OCI-LY7 (cell line): ENCODE measurements around the gene IRAK1. TPM values are rescaled to one million over a fixed set of nuclear protein-coding genes. Genes with fewer than 3 reads are reported as not detected.

Source experiments
- BruUV-seq: library from RNA; stranded (reverse); fragments of 400-500 nt; replicated peaks from 2 replicates; lab custom pipeline; 2021; lab: Mats Ljungman, UMichigan
- CTCF ChIA-PET: fragments of 300-600 bp; sonication (Branson Sonifier 250); formaldehyde crosslinking; loops from one replicate; lab custom pipeline; 2022; ENCODE audit warnings: antibody characterized with exemption; ENCODE audit not compliant: unreplicated experiment; lab: Charles Lee
- POLR2A ChIA-PET: fragments of 300-600 bp; sonication (Branson Sonifier 250); formaldehyde crosslinking; loops from one replicate; lab custom pipeline; 2022; ENCODE audit warnings: antibody characterized with exemption; lab: Charles Lee
- DNase-seq: peaks from one replicate; pipeline ENCODE4 v3.0.0-alpha.2; 2015; ENCODE audit warnings: low spot score
- H2AFZ ChIP-seq: fragments of 200-600 bp; sonication (generic), shearing (Covaris generic); 2 replicates; pipeline ENCODE4 v1.6.1; 2014; ENCODE audit warnings: mild to moderate bottlenecking, antibody characterized with exemption, low read length, moderate library complexity
- H3K27ac ChIP-seq: fragments of 200-600 bp; sonication (generic); 2 replicates; pipeline ENCODE4 v1.5.1; 2014; ENCODE audit warnings: mixed run types, low read depth, mild to moderate bottlenecking, moderate library complexity, low read length, inconsistent platforms; ENCODE audit not compliant: poor library complexity, severe bottlenecking
- H3K36me3 ChIP-seq: fragments of 200-600 bp; sonication (generic); 2 replicates; pipeline ENCODE4 v1.6.1; 2014; ENCODE audit warnings: mild to moderate bottlenecking, antibody characterized with exemption, low read length, moderate library complexity, mixed read lengths; ENCODE audit not compliant: insufficient read depth
- H3K4me1 ChIP-seq: fragments of 200-600 bp; sonication (generic); 2 replicates; pipeline ENCODE4 v1.5.1; 2014; ENCODE audit warnings: mild to moderate bottlenecking, low read length; ENCODE audit not compliant: insufficient read depth, poor library complexity, severe bottlenecking
- H3K4me2 ChIP-seq: fragments of 200-600 bp; sonication (generic); 2 replicates; pipeline ENCODE4 v1.6.1; 2014; ENCODE audit warnings: mild to moderate bottlenecking, low read length
- H3K4me3 ChIP-seq: fragments of 200-600 bp; sonication (generic); 2 replicates; pipeline ENCODE4 v1.5.1; 2014; ENCODE audit warnings: mild to moderate bottlenecking, low read depth, low read length; ENCODE audit not compliant: poor library complexity, severe bottlenecking
- H3K79me2 ChIP-seq: fragments of 200-600 bp; sonication (generic); 2 replicates; pipeline ENCODE4 v1.6.1; 2016; ENCODE audit warnings: low read depth, mild to moderate bottlenecking, low read length, moderate library complexity, mixed read lengths; ENCODE audit not compliant: insufficient read depth
- H3K9me2 ChIP-seq: fragments of 200-600 bp; sonication (generic); 2 replicates; pipeline ENCODE4 v1.6.1; 2016; ENCODE audit warnings: mild to moderate bottlenecking, low read length, mixed read lengths; ENCODE audit not compliant: insufficient read depth
- H3K9me3 ChIP-seq: fragments of 200-600 bp; sonication (generic); 2 replicates; pipeline ENCODE4 v1.6.1; 2014; ENCODE audit warnings: mild to moderate bottlenecking, mixed run types, low read length, mixed read lengths
- H4K20me1 ChIP-seq: fragments of 200-600 bp; sonication (generic); 2 replicates; pipeline ENCODE4 v1.6.1; 2014; ENCODE audit warnings: mild to moderate bottlenecking, antibody characterized with exemption, low read length, moderate library complexity, mixed read lengths; ENCODE audit not compliant: insufficient read depth
- CTCF ChIP-seq: fragments of 200-600 bp; sonication (generic); conservative IDR thresholded peaks from 2 replicates; pipeline ENCODE4 v1.5.1; 2014; ENCODE audit warnings: mild to moderate bottlenecking, antibody characterized with exemption, low read length, moderate library complexity, mixed read lengths
- EZH2phosphoT487 ChIP-seq: fragments of 200-600 bp; sonication (generic); IDR thresholded peaks from 2 replicates; pipeline ENCODE4 v1.6.1; 2018; ENCODE audit warnings: low read depth, borderline replicate concordance, mild to moderate bottlenecking, mixed run types, antibody characterized with exemption, low read length, moderate library complexity, mixed read lengths
- intact Hi-C: fragments of 100-400 bp; cut with micrococcal nuclease; formaldehyde crosslinking; loops from one replicate; pipeline ENCODE4 v1.10.0; 2022; ENCODE audit not compliant: unreplicated experiment
- total RNA-seq, 2 experiments: library from RNA; depleted of rRNA in 1 of 2; stranded (reverse); fragments of >200 nt in 1 of 2; shearing (Covaris generic) in 1 of 2; gene quantifications; 2 replicates each; pipeline ENCODE4 v1.2.3, GENCODE V29; 2014 to 2022

Gene IRAK1
- total RNA-seq, 2 experiments from 2014 or later = 75.5 to 136 TPM

GRCh38 chrX:154002215-154002719 lies 17.4 kb downstream of the IRAK1 start:
- no peak overlapping the region for H3K27ac ChIP-seq
- CTCF ChIA-PET = no interaction called here
- DNase-seq = no peak

GRCh38 chrX:154000051-154000450 lies 19.7 kb downstream of the IRAK1 start:
- no peak overlapping the region for H3K27ac ChIP-seq
- intact Hi-C loops = no loop called here
- no peaks in the 10 kb centered on the region for H3K9me3 ChIP-seq
- no TSS peak for BruUV-seq
- no peaks in the 10 kb centered on the region for H3K9me2 ChIP-seq
- peaks cover 19% of the 10 kb centered on the region for H3K4me1 ChIP-seq
- no peak overlapping the region for H2AFZ ChIP-seq
- H3K4me2 ChIP-seq = no peak overlapping the region
- POLR2A ChIA-PET = no interaction called here
- no peaks in the 10 kb centered on the region for H4K20me1 ChIP-seq
- TF ChIP-seq CTCF (no peak), EZH2phosphoT487 (no peak)
- no peaks in the 10 kb centered on the region for H3K36me3 ChIP-seq
- H3K4me3 ChIP-seq = no peak overlapping the region
- DNase-seq = no peak
- CTCF ChIA-PET = no interaction called here
- H3K79me2 ChIP-seq = no peaks in the 10 kb centered on the region

More at GRCh38 chrX:154002215-154002719, 17.4 kb downstream of the IRAK1 start:
- Histone ChIP-seq H4K20me1 (no peaks in the 10 kb centered on the region), H3K36me3 (no peaks in the 10 kb centered on the region), H2AFZ (0 out of 2 replicates have a peak overlapping the region, but pooled peaks have one; percentile 12), H3K79me2 (no peaks in the 10 kb centered on the region), H3K4me2 (peak overlapping the region; percentile 10; the same call in 1 of the 2 replicates), H3K9me2 (no peaks in the 10 kb centered on the region), H3K9me3 (no peaks in the 10 kb centered on the region), H3K4me1 (peaks cover 19% of the 10 kb centered on the region), H3K4me3 (no peak overlapping the region)
- intact Hi-C loops = no loop called here
- TF ChIP-seq CTCF (no peak), EZH2phosphoT487 (no peak)
- BruUV-seq = no TSS peak
- POLR2A ChIA-PET = interaction anchor here (0.6 kb wide), 1 partner anchor 968 kb away, joined by 4 read pairs; no protein-coding TSS in a partner anchor

- no peak for DNase-seq
Measured at GRCh38 chrX:153999359-154000037, 20.2 kb downstream of the IRAK1 start.

More at GRCh38 chrX:153999359-154000037, 20.2 kb downstream of the IRAK1 start:
- TF ChIP-seq CTCF (no peak), EZH2phosphoT487 (no peak)
- POLR2A ChIA-PET = interaction anchor here (0.6 kb wide), 1 partner anchor 9 kb away, joined by 9 read pairs; no protein-coding TSS in a partner anchor
- Histone ChIP-seq H3K79me2 (no peaks in the 10 kb centered on the region), H2AFZ (no peak overlapping the region), H4K20me1 (no peaks in the 10 kb centered on the region), H3K4me2 (no peak overlapping the region), H3K9me2 (no peaks in the 10 kb centered on the region), H3K27ac (no peak overlapping the region), H3K4me1 (peaks cover 18% of the 10 kb centered on the region), H3K9me3 (no peaks in the 10 kb centered on the region), H3K4me3 (no peak overlapping the region), H3K36me3 (no peaks in the 10 kb centered on the region)
- intact Hi-C loops = no loop called here
- CTCF ChIA-PET = no interaction called here
- BruUV-seq = no TSS peak
